GM18861 (cell line): ENCODE results near the gene NUDT17.
"Not testable (repeated sequence)": the region's sequence is repeated elsewhere in the genome, so short reads cannot be mapped to it uniquely, and the experiment has no call there.

Source experiments
- ATAC-seq: cut with Tn5 transposase; IDR thresholded peaks from one replicate; pipeline ENCODE4 v1.9.1; 2021; ENCODE audit not compliant: unreplicated experiment

Gene NUDT17, protein sequence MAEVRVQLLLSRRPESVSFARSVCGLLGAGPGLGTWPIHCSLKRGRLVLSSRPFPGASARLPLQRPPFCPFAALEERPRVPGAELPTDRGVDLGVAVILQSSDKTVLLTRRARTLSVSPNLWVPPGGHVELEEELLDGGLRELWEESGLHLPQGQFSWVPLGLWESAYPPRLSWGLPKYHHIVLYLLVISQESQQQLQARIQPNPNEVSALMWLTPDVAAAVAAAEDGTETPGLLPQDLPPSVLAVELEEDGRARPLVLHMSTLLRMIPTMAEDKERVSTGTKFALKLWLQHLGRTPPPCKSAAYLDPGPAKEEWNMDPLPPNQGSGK

GRCh38 chr1:145845514-145846161, at the start of gene NUDT17:
NUDT17 (plus strand) TSS chr1:145845630; CDS start chr1:145845641, 11 bp downstream.
- peak; percentile 31 for ATAC-seq

GRCh38 chr1:145796753-145797152, 48.7 kb upstream of the NUDT17 start:
- ATAC-seq = no peak

DNA sequence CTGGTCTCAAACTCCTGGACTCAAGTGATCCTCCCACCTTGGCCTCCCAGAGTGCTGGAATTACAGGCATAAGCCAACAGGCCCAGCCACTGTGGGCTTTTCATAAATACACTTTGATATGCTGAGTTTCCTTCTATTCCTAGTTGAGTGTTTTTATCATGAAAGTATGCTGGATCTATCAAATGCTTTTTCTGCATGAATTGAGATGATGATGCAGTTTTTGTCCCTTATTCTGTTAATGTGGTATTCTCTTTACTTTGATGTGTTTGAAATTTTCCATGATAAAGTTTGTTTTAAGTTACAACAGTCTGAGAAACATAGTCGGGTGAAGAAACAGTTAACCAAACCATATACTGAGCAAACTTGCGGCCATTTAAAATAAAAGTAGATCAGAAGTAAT, 45.6 kb upstream of the NUDT17 start:
- ATAC-seq = no peak

- ATAC-seq = no peak
Measured at GRCh38 chr1:145804235-145805045, 41.0 kb upstream of the NUDT17 start.

DNA sequence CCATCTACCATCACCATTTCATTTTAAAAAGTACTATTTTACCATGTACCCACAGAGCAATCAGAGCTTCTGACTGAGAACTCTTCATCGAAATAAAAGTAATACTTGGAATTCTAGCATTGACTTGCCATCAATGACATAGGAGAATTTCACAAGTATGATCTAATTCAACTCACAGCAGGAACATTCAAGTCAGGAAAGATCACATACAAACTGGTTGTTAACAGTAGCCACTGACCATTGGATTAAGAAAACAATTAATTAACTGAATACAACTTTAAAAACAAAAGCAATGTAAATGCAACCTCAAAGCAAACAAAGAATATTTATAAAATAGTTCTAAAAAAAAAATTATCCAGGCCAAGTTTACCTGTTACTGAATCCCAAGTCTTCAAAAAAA, 40.4 kb upstream of the NUDT17 start:
- no peak for ATAC-seq

DNA sequence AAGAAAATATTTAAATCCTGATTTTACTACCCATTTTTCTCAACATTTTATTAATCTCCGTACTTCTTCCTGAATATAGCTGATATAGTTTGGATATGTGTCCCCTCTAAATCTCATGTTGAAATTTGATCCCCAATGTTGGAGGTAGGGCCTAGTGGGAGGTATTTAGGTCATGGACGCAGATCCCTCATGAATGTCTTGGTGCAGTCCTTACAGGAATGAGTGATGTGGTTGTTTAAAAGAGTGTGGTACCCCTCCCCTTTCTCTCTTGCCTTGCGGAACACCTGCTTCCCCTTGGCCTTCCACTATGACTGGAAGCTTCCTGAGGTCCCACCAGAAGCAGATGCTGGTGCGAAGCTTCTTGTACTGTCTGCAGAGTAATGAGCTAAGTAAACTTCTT, 39.0 kb upstream of the NUDT17 start:
- ATAC-seq = no peak

GRCh38 chr1:145806844-145807243, 38.6 kb upstream of the NUDT17 start:
- no peak for ATAC-seq

GRCh38 chr1:145812977-145813810, 32.2 kb upstream of the NUDT17 start:
- not testable (repeated sequence) for ATAC-seq

DNA sequence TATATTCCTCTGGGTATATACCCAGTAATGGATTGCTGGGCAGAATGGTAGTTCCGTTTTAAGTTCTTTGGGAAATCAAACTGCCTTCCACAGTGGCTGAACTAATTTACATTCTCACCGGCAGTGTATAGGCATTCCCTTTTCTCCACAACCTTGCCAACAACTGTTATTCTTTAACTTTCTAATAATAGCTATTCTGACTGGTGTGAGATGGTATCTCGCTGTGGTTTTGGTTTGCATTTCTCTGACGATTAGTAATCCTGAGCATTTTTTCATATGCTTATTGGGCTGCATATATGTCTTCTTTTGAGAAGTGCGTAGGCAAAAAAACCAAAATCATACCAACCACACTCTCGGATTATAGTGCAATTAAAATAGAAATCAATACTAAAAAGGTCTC, 27.3 kb upstream of the NUDT17 start:
- ATAC-seq = peak; percentile 44

- ATAC-seq = not testable (repeated sequence)
Measured at GRCh38 chr1:145822779-145823331, 22.6 kb upstream of the NUDT17 start.

DNA sequence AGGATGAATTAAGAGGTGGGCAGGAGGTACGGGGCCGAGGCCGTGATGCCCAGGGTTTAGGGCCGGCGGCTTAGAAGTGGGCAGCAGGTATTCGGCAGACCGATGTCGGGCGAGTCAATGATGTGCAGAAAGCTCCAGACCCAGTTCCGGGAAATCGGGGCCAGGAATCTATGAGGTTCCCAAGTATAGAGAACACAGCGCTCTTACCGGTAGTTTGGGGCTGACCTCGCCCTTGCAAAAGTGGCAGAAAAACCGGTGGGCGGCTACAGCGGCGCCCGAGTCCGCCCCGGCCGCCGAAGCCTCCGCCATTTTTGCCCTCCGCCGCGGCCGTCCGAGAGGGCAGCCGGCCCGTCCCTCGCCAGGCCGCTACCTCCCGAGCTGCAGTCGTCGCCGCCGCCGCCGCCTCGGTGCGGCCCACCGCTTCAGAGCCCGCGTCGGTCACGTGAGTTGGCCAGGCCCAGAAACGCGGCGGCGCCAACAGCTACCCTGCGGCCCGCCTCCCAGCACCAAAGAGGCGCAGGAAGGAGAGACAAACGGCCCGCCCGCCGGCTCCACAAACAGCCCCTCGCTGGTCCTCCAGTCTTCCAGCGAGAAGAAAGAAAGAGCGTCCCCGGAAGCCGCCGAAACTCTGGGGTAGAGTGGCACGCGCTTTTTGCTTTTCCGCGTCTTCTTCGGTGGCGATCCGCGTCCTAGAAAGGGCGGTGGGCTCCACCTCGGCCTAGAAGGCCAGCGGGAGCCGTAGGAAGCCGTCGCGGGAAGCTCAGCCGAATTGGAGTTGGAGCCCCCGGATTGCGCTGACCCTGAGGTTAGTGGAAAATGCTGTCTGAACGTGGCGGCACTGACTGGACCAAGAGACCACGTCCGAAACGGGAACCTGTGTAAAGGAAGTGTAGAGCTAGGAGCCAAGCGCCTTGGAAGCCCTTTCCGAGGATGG, 21.6 kb upstream of the NUDT17 start, which contains the start of the genes POLR3C and RNF115:
POLR3C (plus strand) TSS at position 636 of the 934 bp plus-strand sequence. CDS start 1,577 bp downstream, outside the sequence.
RNF115 (minus strand) TSS at position 531 of the 934 bp plus-strand sequence; CDS start at position 309, 222 bp downstream.
- peak; percentile 78 for ATAC-seq

DNA sequence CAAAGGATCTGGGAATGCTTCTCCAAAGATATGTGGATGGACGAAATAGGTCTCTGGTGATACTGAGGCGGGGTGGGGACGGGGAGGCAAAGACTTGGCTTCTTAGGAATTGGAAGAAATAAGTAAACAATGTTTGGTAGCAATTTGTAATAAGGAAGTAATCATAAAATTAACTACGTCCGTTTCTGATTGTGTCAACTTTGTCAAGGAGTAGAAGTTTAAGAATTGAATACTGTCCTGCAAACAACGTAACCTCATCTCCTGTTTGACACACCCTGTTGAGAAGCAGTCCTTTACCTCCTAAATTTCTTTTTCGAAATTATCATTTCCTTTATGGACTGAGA, 21.0 kb upstream of the NUDT17 start:
- ATAC-seq = no peak

- ATAC-seq = no peak
Measured at GRCh38 chr1:145826030-145826429, 19.4 kb upstream of the NUDT17 start.

DNA sequence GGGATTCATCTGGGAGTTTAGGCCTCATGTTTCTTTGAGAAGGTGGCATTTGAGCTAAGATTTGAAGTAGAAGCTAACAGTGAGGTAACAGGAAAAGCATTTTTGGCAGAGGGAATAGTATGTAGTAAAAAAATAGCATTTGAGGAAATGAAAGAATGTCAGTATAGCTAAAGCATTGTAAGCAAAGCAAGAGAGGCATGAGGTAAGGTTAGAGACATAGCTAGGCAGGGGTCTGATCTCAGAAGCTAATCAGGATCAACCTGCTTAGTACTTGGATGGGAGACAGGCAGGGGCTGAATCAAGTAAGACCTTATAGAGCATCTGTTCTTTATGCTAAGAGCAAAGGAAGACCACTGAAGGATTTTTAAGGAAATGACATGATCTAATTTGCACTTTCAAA, 17.5 kb upstream of the NUDT17 start:
- no peak for ATAC-seq

- no peak for ATAC-seq
Measured at GRCh38 chr1:145828367-145829026, 16.9 kb upstream of the NUDT17 start.

GRCh38 chr1:145830810-145831209, 14.6 kb upstream of the NUDT17 start:
- ATAC-seq = not testable (repeated sequence)

- ATAC-seq = no peak
Measured at GRCh38 chr1:145837656-145838055, 7.8 kb upstream of the NUDT17 start.

DNA sequence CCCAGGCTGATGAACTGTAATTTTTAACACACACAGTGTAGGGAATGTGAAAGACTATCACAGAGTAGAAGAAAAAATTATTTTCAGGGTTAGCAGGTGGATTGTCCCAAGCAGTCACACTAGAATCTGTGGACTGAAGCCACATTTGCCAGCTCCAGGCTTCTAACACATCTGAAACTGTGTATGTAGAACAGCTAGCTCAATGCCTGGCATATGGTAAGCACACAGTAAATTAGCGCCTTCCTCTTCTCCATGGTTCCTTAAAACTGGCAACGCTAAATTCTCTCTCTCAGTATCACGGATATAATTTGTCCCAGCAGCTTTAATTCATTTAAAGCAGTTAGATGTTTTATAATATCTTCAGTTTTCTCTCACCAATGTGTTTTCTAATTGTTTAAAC, 2.4 kb upstream of the NUDT17 start:
- ATAC-seq = no peak

GRCh38 chr1:145845144-145845513, 301 bp upstream of the NUDT17 start:
- peak; percentile 68 for ATAC-seq
